ENCODE measurements around the gene KCTD14.
"Not testable (repeated sequence)": the region's sequence is repeated elsewhere in the genome, so short reads cannot be mapped to it uniquely, and the experiment has no call there.

The KCTD14 gene, protein sequence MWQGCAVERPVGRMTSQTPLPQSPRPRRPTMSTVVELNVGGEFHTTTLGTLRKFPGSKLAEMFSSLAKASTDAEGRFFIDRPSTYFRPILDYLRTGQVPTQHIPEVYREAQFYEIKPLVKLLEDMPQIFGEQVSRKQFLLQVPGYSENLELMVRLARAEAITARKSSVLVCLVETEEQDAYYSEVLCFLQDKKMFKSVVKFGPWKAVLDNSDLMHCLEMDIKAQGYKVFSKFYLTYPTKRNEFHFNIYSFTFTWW

DNA sequence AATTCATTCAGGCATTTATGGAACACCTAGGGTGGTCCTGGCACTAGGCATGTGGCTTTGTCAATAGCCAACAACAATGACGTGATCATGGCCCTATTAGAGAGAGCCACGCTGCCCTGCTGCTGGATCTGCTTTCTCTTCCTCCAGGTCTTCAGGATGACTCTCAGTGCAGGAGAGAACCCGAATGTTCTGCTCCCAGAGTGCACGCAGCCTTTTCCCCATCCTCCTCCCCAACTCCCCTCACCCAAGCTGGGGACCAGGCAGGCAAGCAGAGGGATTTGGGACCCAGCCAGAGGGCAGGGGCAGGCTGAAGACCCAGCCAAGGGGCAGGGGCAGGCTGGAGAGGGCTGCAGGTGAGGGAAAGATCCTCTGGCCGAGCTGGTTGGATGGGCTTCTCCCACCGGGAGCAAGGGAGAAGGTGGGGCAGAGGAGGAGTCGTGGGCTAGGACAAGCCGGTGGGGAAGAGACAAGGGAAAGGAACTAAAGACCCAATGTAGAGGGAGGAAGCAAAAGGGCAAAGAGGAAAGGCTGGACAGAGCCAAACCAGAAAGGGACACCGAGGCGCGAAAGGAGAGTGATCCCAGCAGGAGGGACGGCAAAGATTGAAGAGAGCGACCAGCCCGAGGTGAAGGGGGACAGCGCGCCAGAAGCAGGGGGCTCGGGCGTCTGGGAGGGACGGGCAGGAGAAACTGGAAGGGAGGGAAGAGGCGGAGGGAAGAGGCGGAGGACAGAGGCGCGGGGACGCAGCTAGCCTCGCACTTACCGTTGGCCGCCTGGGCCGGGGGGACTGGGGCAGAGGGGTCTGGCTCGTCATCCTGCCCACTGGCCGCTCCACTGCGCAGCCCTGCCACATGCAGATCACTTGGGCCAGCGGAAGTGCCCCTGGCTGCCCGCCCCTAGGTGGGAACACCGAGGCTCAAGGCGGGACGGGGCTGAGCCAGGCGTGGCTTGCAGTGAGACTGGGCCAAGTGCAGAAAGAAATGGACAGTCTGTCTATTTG, at the start of gene KCTD14:
Gene KCTD14, minus strand, starts transcription at position 880 of the 1,000 bp plus-strand sequence. Its CDS starts 27 bp downstream, at position 853.
- peak; percentile 62 for DNase-seq

DNA sequence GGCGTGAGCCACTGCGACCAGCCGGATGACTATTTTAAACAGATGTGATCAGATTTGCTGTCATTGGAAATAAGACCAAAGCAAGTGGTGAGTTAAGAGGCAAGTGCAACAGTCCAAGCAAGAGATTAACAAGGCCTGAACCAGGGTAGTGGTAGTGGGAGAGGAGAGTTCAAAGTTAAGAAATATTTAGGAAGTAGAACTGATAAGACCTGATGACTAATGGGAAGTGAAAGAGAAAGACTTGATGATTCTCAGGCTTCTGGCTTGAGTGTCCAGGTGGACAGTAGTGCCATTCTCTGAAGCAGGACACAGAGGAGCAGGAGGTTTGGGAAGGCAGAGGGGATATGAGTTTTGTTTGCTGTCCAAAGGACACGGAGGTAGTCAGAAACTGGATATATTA, 49.4 kb upstream of the KCTD14 start:
- DNase-seq: no peak

DNA sequence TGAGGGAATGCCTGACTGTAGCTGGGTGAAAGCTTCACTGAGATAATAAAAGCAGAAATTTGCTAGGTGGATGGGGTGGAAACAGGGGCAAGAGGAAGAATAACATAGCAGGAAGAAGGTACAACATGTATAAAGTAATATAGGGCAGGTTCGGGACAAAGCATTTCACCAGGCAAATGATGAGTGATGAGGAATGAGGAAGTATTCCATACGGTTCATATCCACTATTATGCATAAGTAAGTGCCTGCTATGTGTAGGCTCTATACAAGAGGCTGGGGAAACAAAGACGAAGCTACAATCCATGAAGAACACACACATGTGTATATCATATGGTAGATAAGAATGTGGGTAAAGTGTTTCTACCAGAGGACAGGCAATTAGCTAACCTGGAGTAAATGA, 48.6 kb upstream of the KCTD14 start:
- no peak for DNase-seq

DNA sequence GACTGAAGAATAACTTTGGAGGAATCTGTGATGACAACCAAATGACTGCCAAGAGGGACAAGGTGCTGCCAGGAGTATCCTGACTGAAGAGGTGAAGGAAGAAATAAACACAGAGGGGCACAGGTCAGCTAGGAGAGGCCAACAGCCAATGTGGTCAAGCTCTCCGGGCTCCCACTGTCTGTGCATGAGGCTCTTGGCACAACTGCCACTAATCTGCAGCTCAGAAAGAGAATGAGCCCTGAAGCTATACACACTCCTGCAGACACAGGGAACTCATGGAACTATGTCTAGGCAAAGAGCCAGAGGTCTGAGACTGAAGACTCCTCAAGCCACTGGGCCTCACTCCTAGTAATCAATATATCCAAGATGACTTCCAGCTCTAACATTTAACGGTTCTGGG, 47.5 kb upstream of the KCTD14 start:
- DNase-seq: no peak

DNA sequence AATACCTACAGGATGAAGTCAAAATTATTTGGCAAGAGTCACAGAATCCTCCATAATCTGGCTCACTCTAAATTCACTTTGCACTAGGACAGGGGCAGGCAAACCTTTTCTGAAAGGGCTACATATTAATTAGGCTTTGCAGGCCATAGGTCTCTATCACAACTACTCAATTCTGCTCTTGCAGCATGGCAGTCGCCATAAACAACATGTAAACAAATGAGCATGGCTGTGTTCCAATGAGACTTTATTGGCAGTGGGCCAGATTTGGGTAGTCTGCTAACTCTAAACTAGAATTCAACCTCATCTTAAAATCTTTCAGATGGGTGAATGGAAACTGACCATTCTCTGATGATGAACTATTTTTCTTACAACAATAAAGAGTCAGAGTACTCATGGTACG, 46.4 kb upstream of the KCTD14 start:
- DNase-seq: no peak

DNA sequence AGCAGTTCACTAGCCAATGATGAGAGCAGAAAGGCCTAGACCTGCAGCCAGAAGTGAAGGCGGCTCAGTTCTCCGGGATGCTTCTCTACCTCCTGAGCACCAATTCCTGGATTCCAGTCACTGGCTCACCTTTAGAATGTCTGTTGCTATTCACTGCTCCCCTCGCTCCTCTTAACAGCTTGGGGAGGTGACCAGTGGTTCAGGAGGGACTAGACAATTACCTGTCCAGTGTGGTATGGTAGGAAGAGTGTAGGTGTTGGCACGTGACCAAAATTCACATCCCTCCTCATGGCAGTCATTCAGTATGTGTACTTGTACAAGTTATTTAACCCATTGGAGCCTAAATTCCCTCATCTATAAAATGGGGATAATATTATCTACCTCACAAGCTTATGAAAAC, 44.6 kb upstream of the KCTD14 start:
- DNase-seq: no peak

DNA sequence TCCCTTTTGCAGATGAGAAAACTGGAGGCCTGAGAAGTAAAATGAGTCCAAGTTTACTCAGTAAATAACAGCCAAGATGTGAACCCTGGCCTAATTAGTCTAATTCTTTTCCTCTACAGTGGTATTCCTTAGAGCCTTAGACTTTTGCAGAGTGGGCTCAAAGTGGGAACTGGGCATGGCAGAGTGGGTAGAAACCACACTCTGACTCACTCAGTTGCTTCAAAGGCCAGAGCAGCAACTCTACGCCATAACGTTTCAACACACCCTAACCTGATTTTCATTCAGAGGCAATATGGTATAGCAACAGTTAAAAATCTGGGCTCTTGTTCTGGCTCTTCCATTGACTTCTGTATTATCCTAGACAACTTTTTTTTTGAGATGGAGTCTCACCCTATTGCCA, 43.4 kb upstream of the KCTD14 start:
- DNase-seq: no peak

DNA sequence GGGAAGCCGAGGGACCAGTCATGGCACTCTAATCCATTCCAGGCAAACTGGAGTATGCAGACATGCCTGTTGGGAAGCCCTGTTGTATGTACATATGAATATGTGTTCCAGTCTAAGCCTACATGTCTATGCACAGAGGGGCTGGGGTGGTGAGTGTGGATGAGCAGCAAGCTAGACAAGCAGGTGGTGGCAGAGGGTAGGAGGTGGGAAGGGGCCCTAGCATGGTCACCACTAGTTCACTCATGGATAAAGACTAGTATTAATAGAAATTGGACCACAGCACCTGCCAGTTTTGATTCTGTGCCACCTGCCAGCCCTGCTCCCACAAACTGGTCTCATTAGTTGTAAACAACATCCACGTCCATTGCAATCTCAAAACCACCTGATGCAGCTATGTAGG, 42.1 kb upstream of the KCTD14 start:
- DNase-seq: no peak

DNA sequence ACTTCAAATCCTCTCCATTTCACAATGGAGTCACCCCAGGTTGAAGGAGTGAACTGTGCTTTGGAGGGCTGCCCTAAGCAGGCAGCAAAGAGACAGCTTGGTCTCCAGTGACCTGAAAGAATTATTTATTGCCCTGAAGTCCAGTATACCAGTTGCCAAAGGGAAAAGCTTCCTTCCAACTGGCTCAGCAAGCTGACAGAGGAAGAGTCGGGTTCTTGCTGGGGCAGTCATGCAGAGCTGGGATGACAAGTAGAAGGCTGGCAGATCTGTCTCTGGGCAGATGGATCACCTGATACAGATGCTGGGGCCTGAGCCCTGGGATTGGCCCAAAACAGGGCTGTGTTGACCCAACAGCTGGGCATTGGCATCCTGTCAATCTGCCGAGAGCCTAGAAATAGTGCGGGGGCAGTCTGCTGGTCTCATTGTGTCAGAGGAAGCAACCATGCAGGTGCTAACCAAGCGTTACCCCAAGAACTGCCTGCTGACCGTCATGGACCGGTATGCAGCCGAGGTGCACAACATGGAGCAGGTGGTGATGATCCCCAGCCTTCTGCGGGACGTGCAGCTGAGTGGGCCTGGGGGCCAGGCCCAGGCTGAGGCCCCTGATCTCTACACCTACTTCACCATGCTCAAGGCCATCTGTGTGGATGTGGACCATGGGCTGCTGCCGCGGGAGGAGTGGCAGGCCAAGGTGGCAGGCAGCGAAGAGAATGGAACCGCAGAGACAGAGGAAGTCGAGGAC, 40.5 kb upstream of the KCTD14 start, which contains the start of gene THRSP:
Gene THRSP, plus strand, starts transcription at position 422 of the 742 bp plus-strand sequence. Its CDS starts 21 bp downstream, at position 443.
- DNase-seq: no peak

DNA sequence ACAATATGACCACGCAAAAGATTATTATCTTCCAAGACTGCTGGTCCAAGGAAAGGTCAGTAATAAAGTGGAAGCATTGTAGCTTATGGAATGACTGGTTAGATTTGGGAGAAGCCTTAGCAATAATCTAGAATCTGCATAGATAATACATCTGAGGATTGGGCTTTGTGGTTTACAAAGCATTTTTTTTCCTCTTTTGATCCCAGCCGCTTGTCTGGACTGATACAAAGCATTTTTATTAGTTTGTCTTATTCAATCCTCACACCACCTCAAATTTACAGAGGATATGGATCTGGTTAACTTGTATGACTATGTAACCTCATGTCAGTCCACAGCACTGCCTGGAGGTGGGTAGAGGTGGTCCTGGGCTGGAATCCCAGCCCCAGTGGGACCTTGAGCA, 39.6 kb upstream of the KCTD14 start:
- no peak for DNase-seq

DNA sequence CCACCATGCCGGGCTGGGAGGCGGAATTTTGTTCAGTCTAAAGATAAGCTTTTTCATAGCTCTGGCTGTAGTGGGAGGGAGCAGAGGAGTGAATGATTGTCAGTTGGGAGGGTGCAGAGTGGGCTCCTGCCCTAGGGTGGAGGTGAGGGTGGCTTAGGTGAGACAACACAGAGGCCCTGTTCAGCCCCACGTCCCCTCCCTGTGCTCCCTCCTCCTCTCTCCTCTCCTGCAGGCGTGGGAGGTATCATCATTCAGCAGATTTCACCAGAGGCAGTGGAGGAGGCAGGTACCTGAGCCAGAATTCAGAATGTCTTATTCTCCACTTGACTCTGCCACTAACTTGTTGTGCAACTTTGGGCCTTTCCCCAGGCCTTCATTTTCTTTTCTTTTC, 38.8 kb upstream of the KCTD14 start:
- DNase-seq: no peak

DNA sequence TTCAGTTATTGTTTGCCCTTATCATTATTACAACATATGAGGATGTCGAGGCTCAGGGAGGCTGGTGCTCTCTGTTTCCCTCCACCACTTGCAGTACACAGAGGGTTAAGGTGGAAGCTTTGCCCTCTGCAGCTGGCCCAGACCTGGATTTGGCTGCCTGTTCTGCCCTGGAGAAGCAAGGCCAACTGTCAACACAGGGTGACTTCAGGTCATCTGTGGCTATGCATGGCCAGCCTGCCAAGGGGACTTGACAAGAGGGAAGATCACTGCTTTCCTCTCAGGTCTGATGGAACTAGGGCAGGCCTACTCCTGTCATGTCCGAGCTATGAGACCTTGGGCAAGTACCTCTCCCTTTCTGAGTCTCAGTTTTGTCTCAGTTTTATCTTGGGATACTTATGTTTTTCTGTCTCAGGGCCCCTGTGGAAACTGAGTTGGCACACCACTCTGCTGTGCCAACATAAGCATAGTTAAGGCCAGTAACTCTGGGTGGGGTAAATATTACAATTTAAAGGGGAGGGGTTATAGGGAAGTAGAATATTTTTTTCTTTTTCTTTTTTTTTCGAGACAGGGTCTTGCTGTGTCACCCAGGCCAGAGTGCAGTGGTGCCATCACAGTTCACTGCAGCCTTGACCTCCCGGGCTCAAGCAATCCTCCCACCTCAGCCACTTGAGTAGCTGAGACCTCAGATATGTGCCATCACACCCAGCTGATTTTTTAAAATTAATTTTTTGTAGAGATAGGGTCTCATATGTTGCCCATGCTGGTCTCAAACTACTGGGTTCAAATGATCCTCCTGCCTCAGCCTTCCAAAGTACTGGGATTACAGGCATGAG, 38.2 kb upstream of the KCTD14 start:
- no peak for DNase-seq

DNA sequence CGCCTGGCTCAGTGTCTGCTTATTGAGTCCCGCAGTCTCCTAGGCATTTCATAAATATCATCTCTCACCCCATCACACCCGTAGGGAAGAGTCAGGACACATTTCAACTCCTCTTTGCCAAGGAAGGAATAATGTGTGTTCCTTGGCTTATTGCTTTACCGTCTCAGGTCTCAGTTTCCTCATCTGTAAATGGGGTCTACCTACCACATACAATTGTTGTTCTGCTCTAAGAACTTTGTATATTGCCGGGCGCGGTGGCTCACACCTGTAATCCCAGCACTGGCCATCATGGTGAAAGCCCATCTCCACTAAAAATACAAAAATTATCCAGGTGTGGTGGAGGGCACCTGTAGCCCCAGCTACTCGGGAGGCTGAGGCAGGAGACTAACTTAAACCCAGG, 37.5 kb upstream of the KCTD14 start:
- DNase-seq: no peak

DNA sequence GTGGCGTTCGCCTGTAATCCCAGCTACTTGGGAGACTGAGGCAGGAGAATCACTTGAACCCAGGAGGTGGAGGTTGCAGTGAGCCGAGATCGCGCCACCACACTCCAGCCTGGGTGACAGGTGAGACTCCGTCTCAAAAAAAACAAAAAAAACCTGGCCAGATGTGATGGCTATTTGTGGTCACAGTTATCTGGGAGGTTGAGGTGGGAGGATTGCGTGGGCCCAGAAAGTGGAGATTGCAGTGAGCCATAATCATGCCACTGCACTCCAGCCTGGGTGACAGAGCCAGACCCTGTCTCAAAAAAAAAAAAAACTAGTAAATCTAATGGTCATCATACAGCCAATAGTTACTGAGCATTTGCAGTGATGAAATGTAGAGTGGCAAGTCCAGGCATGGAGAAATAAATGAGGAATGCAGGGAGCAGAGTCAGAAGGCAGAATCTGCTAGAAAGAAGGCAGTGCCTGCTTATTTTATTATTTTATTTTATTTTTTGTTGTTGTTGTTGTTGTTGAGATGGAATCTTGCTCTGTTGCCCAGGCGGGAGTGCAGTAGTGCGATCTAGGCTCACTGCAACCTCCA, 36.8 kb upstream of the KCTD14 start:
- DNase-seq: not testable (repeated sequence)

DNA sequence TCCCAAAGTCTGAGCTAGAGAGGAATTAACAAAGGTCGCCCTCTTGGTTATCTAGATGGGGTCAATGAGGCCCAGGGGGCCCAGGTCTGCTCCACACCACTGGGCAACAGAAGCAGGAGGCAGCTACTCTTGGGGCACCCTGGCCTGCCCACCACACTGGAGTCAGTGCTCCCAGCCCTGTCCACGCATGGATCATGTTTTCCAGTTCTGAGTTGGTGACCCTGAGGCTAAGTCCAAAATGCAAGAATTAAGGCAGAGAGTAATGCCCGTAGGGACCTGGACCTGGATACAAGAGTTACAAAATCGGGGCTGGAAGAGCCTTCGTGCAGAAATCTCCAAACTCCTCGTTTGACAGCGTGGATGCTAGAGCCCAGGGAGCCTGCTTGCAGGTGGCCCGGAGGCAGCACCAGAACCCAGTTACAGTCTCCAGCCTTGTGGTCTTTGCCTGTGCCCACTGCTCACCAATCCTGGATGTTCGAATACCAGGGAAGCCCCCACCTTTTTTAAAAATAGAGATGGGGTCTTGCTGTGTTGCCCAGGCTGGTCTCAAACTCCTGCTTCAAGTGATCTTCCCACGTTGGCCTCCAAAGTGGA, 34.5 kb upstream of the KCTD14 start:
- DNase-seq: no peak

DNA sequence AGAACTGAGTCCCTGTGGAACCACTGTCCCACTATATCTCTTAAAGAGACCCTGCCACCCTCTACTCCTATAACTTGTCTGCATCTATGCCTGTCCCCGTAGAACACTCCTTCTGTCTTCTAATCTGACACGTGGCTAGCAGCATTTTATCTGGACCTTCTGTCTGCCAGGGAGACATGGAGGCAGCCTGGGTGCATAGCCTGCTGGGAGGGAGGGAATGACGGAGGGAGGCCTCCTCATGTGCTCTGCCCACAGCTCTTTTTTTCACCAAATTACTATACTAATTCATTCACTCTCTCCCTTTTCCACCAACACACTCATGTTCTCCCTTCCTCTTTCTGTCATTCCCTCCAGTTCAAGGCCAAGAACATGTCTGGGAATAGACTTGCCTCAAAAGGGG, 33.0 kb upstream of the KCTD14 start:
- no peak for DNase-seq

DNA sequence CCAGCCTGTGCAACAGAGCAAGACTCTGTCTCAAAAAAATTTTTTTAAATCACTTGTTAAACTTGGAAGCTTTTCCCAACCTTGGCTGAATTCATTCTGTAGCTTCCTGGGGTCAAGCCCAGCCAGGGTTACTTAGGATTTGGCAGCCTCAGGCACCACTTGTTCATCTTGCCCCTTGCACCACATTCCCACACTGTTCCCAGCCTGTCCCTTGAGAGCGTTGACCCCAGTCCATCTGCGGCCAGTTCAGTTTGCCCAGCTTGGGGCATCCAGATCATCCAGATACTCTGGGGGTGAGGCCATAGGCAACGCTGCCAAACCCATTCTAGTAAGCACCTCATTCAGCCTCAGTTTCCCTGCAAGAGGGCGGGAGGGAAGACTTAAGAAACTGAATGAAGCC, 31.9 kb upstream of the KCTD14 start:
- no peak for DNase-seq

DNA sequence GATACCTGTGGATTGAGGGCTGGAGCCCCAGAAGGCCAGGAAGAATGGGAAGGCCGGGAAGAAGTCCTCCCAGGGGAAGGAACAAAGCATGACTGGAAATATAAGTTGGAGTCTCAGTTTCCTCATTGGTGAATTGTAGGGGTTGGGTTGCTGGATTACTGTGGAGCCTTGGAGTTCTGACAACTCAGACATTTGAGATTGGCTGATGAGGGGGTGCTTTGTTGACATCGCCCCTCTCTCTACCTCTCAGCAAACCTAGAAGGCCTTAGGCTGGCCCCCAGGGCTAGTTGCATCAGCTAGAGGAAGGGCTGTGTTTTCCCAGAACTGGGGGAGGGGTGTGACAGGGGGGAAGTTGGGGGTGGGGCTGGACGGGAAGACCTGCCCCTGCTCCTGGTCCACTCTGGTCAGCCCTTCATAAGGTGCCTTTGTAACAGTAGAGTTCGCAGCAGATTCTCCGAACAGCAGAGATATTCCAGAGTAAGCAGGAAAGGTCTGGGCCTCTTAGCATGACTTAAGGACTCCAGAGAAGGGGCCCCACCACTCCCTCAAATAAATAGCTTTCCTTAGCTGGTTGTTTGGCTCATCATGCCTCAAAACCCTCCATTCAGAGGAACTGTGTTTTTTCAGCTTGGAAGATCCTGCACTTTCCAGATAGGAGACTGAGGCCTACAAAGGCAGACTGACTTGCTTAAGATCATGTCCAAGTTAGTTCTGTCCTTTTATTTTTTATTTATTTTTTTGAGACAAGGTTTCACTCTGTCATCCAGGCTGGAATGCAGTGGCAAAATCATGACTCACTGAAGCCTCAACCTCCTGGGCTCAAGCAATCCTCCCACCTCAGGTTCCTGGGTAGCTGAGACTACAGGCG, 28.1 kb upstream of the KCTD14 start:
- no peak for DNase-seq

DNA sequence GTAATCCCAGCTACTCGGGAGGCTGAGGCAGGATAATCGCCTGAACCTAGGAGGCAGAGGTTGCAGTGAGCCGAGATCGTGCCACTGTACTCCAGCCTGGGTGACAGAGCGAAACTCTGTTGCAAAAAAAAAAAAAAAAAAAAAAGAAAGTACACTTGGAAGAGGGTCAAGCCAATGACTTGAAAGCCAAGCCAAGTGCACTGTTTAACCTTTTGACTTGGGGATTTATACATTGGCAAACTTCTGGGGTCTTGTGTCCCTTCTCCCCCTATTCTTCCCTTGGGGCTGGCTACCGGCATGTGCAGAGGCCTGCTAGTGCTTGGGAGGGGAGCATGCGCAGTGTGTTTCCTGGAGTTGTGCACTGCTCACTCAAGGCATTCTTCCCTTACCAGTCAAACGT, 26.3 kb upstream of the KCTD14 start:
- DNase-seq: no peak

DNA sequence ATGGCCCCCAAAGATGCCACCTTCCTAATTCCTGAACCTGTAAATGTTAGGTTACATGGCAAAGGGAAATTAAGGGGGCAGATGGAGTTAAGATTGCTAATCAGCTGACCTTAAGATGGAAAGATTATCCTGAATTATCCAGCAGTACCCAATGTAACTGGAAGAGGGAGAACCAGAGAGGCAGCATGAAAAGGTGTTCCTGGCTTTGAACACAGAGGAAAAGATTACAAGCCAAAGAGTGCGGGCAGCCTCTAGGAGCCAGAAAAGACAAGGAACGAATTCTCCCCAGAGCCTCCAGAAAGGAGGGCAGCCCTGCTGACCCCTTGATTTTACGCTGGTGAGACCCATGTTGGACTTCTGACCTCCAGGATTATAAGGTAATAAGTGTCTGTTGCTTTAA, 25.5 kb upstream of the KCTD14 start:
- DNase-seq: no peak

DNA sequence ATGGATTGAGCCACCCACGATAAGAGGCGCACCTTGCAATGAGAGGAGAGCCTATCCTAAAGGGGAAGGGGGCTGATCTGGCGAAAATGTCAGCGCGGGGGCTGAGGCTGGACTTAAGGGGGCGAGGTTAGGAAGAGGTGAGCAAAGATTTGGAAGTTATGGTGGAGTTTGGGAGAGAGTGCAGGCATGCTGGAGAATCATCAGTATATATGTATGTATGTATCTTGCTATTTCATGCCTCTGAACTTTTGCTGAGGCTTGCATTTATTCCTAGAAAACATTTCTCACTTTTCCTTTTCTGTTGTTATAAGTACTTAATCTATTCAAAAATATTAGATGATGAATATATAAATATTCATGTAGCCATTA, 23.4 kb upstream of the KCTD14 start:
- no peak for DNase-seq
